ENCODE results near the gene SCN5A.

DNA sequence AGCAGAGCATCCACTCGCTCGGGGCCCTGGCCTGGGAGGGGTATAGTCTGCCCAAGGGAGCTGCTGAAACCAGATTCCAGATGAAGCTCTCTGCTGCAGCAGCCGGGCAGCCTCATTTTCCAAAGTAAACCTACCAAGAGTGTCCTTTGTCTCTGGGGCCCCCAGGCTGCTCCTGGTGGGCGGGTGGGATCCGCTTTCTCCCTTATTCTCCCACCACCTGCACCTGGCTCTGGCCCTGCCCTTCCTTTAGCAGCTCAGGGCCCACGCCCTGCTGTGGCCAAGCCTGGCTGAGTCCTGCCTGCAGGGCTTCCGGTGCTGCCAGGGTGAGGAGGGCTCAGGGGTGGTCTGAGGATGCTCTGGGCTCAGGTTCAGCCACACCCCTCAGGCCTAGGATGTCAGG is 13.0 kb downstream of the SCN5A start:
- TF ChIP-seq, protein P1, sequence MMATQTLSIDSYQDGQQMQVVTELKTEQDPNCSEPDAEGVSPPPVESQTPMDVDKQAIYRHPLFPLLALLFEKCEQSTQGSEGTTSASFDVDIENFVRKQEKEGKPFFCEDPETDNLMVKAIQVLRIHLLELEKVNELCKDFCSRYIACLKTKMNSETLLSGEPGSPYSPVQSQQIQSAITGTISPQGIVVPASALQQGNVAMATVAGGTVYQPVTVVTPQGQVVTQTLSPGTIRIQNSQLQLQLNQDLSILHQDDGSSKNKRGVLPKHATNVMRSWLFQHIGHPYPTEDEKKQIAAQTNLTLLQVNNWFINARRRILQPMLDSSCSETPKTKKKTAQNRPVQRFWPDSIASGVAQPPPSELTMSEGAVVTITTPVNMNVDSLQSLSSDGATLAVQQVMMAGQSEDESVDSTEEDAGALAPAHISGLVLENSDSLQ (IDR thresholded peaks at IDR 0.05): no peak
- TF ChIP-seq FOXA1 (IDR thresholded peaks at IDR 0.05) (no peak), SUZ12 (IDR thresholded peaks at IDR 0.05) (no peak), FOXK2 (IDR thresholded peaks at IDR 0.05) (no peak), ARNT (IDR thresholded peaks at IDR 0.05) (no peak), L3MBTL2 (conservative IDR thresholded peaks at IDR 0.05) (no peak)

All from HEK293T (cell line).